ENCODE results near the gene CYP2S1. TPM values are rescaled to one million over a fixed set of nuclear protein-coding genes. Genes with fewer than 3 reads are reported as not detected.
"Not testable (repeated sequence)": the region's sequence is repeated elsewhere in the genome, so short reads cannot be mapped to it uniquely, and the experiment has no call there.

The CYP2S1 gene
- total RNA-seq, 1 experiment from 2014 or later, result 0.19 TPM

- no TSS peak for BruUV-seq (replicated peaks)
- Histone ChIP-seq H3K36me3 (ENCODE audit: insufficient read depth, low read length, poor library complexity, severe bottlenecking) (no peaks in the 10 kb centered on the region), H3K4me1 (ENCODE audit: insufficient read depth, low read length, poor library complexity, severe bottlenecking) (no peaks in the 10 kb centered on the region), H3K27me3 (replicated peaks; ENCODE audit: insufficient read depth, low read depth, low read length, poor library complexity) (peaks cover 8% of the 10 kb centered on the region), H3K4me3 (ENCODE audit: low read depth, low read length, poor library complexity, severe bottlenecking) (no peak overlapping the region), H3K9me3 (ENCODE audit: low read depth, low read length, poor library complexity, severe bottlenecking) (no peaks in the 10 kb centered on the region), H3K27ac (ENCODE audit: low read depth, low read length, poor library complexity, severe bottlenecking) (no peak overlapping the region)
- ChIA-PET POLR2A (ENCODE audit: low non-redundant PET) (interaction anchor here (0.6 kb wide), 1 partner anchor 1219 kb away, joined by 5 read pairs; no protein-coding TSS in a partner anchor), CTCF (interaction anchor here (0.7 kb wide), 1 partner anchor 113 kb away, joined by 8 read pairs; no protein-coding TSS in a partner anchor)
- TF ChIP-seq EZH2 (IDR thresholded peaks at IDR 0.05; ENCODE audit: borderline replicate concordance, low read depth, low read length, poor library complexity, severe bottlenecking) (no peak), CTCF (conservative IDR thresholded peaks at IDR 0.05; ENCODE audit: low read depth, low read length) (no peak)
- DNase-seq (ENCODE audit: low spot score), result no peak
- intact Hi-C loops (cut with micrococcal nuclease; ENCODE audit: unreplicated experiment), result no loop called here
These were observed 43.2 kb upstream of the CYP2S1 start for GRCh38 chr19:41149831-41150230.

GRCh38 chr19:41150986-41151385 is 42.0 kb upstream of the CYP2S1 start:
- BruUV-seq (replicated peaks); POLR2A ChIA-PET (ENCODE audit: low non-redundant PET); H3K4me1 ChIP-seq (ENCODE audit: insufficient read depth, low read length, poor library complexity, severe bottlenecking); DNase-seq (ENCODE audit: low spot score); H3K27ac ChIP-seq (ENCODE audit: low read depth, low read length, poor library complexity, severe bottlenecking); intact Hi-C loops (cut with micrococcal nuclease; ENCODE audit: unreplicated experiment); H3K36me3 ChIP-seq (ENCODE audit: insufficient read depth, low read length, poor library complexity, severe bottlenecking); H3K9me3 ChIP-seq (ENCODE audit: low read depth, low read length, poor library complexity, severe bottlenecking); CTCF ChIA-PET; H3K4me3 ChIP-seq (ENCODE audit: low read depth, low read length, poor library complexity, severe bottlenecking); H3K27me3 ChIP-seq (replicated peaks; ENCODE audit: insufficient read depth, low read depth, low read length, poor library complexity): not testable (repeated sequence)

DNA sequence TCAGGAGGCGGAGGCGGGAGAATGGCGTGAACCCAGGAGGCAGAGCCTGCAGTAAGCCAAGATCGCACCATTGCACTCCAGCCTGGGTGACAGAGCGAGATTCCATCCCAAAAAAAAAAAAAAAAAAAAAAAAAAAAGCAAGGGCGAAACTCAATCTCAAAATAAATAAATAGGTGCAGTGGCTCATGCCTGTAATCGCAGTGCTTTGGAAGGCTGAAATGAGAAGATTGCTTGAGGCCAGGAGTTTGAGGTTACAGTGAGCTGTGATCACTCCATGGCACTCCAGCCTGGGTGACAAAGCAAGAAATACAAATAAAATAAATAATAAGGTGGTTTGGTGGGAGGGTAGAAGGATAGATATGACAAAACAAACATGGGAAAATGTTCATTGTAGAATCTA is 39.0 kb upstream of the CYP2S1 start:
- BruUV-seq (replicated peaks), result no TSS peak
- Histone ChIP-seq H3K27me3 (replicated peaks; ENCODE audit: insufficient read depth, low read depth, low read length, poor library complexity) (no peaks in the 10 kb centered on the region), H3K9me3 (ENCODE audit: low read depth, low read length, poor library complexity, severe bottlenecking) (no peaks in the 10 kb centered on the region), H3K27ac (ENCODE audit: low read depth, low read length, poor library complexity, severe bottlenecking) (no peak overlapping the region), H3K4me1 (ENCODE audit: insufficient read depth, low read length, poor library complexity, severe bottlenecking) (no peaks in the 10 kb centered on the region), H3K36me3 (ENCODE audit: insufficient read depth, low read length, poor library complexity, severe bottlenecking) (no peaks in the 10 kb centered on the region), H3K4me3 (ENCODE audit: low read depth, low read length, poor library complexity, severe bottlenecking) (no peak overlapping the region)
- TF ChIP-seq CTCF (conservative IDR thresholded peaks at IDR 0.05; ENCODE audit: low read depth, low read length) (no peak), EZH2 (IDR thresholded peaks at IDR 0.05; ENCODE audit: borderline replicate concordance, low read depth, low read length, poor library complexity, severe bottlenecking) (no peak)
- POLR2A ChIA-PET (ENCODE audit: low non-redundant PET), result no interaction called here
- DNase-seq (ENCODE audit: low spot score), result no peak
- intact Hi-C loops (cut with micrococcal nuclease; ENCODE audit: unreplicated experiment), result no loop called here
- CTCF ChIA-PET, result interaction anchor here (0.6 to 0.7 kb wide), 2 partner anchors 12 to 257 kb away, joined by 3 to 4 read pairs; no protein-coding TSS in a partner anchor

GRCh38 chr19:41156207-41156606 is 36.8 kb upstream of the CYP2S1 start:
- Histone ChIP-seq H3K36me3 (ENCODE audit: insufficient read depth, low read length, poor library complexity, severe bottlenecking) (no peaks in the 10 kb centered on the region), H3K9me3 (ENCODE audit: low read depth, low read length, poor library complexity, severe bottlenecking) (no peaks in the 10 kb centered on the region), H3K4me3 (ENCODE audit: low read depth, low read length, poor library complexity, severe bottlenecking) (no peak overlapping the region), H3K4me1 (ENCODE audit: insufficient read depth, low read length, poor library complexity, severe bottlenecking) (no peaks in the 10 kb centered on the region), H3K27me3 (replicated peaks; ENCODE audit: insufficient read depth, low read depth, low read length, poor library complexity) (no peaks in the 10 kb centered on the region), H3K27ac (ENCODE audit: low read depth, low read length, poor library complexity, severe bottlenecking) (no peak overlapping the region)
- ChIA-PET POLR2A (ENCODE audit: low non-redundant PET) (no interaction called here), CTCF (no interaction called here)
- DNase-seq (ENCODE audit: low spot score), result no peak
- TF ChIP-seq EZH2 (IDR thresholded peaks at IDR 0.05; ENCODE audit: borderline replicate concordance, low read depth, low read length, poor library complexity, severe bottlenecking), result no peak
- TF ChIP-seq CTCF (conservative IDR thresholded peaks at IDR 0.05; ENCODE audit: low read depth, low read length), result no peak; the same call in 1 of the 2 replicates
- no TSS peak for BruUV-seq (replicated peaks)
- intact Hi-C loops (cut with micrococcal nuclease; ENCODE audit: unreplicated experiment), result no loop called here

Data from A673 (cell line).